Stimulated activated CD4-positive, alpha-beta T cell treated with anti-CD3 and anti-CD28 coated beads, TNF-alpha, amount 100 ng/mL, for 24 hours (primary cell): ENCODE data around the gene NDUFB6.
"Not testable (repeated sequence)": the region's sequence is repeated elsewhere in the genome, so short reads cannot be mapped to it uniquely, and the experiment has no call there.

Source experiments
- DNase-seq, 3 experiments: peaks; one replicate each; pipeline ENCODE4 v3.0.0-alpha.2; 2020; ENCODE audit warnings: low read depth in 3 of 3

The NDUFB6 gene

GRCh38 chr9:32524892-32525708 lies 47.9 kb downstream of the NDUFB6 start:
- DNase-seq, result no peak

- not testable (repeated sequence) for DNase-seq
These were observed 48.4 kb downstream of the NDUFB6 start for GRCh38 chr9:32524558-32524891.

GRCh38 chr9:32523910-32524309 lies 49.0 kb downstream of the NDUFB6 start:
- DNase-seq, result no peak

- no peak for DNase-seq
These were observed 54.7 kb downstream of the NDUFB6 start for GRCh38 chr9:32518276-32518675.

- DNase-seq, result no peak
These were observed 56.7 kb downstream of the NDUFB6 start for GRCh38 chr9:32516241-32516640.

- DNase-seq, result no peak
These were observed 64.2 kb downstream of the NDUFB6 start for GRCh38 chr9:32508728-32509127.

- no peak for DNase-seq
These were observed 70.0 kb downstream of the NDUFB6 start for GRCh38 chr9:32503008-32503407.
